GM12892 (cell line): ENCODE data around the gene LRRFIP2. TPM values are rescaled to one million over a fixed set of nuclear protein-coding genes. Genes with fewer than 3 reads are reported as not detected.
"Not testable (repeated sequence)": the region's sequence is repeated elsewhere in the genome, so short reads cannot be mapped to it uniquely, and the experiment has no call there.

Experiments used
- DNase-seq: peaks from one replicate; pipeline ENCODE4 v3.0.0; 2011; ENCODE audit not compliant: insufficient read length
- FAIRE-seq: peaks from 2 replicates; lab custom pipeline; 2011; peaks lifted over from hg19 to GRCh38; lab: Jason Lieb, UNC
- POLR2A ChIP-seq: IDR thresholded peaks from 2 replicates; pipeline ENCODE4 v1.6.1; 2011; ENCODE audit warnings: low read depth, low read length, control low read depth
- POLR2AphosphoS5 ChIP-seq: IDR thresholded peaks from 2 replicates; pipeline ENCODE4 v1.6.1; 2011; ENCODE audit warnings: low read depth, low read length, control low read depth
- TAF1 ChIP-seq: IDR thresholded peaks from 2 replicates; pipeline ENCODE4 v1.6.1; 2011; ENCODE audit warnings: low read depth, mild to moderate bottlenecking, control low read depth, low read length, borderline replicate concordance
- polyA plus RNA-seq: library from polyadenylated mRNA; unstranded; fragments of >200 nt; gene quantifications from one replicate; pipeline ENCODE4 v1.2.1, GENCODE V29; 2012; ENCODE audit warnings: missing spikeins, inconsistent platforms; ENCODE audit not compliant: missing spikeins

The LRRFIP2 gene
- 26.4 TPM for polyA plus RNA-seq

GRCh38 chr3:37174532-37175126 lies at the start of gene LRRFIP2:
LRRFIP2 (minus strand) TSS chr3:37174582; CDS start chr3:37148983, 25,599 bp downstream.
- FAIRE-seq, result peak; percentile 51
- no peak for DNase-seq
- TF ChIP-seq TAF1 (no peak), POLR2A (no peak), POLR2AphosphoS5 (no peak)

GRCh38 chr3:37223576-37223975 lies 49.2 kb upstream of the LRRFIP2 start:
- DNase-seq (no peak), FAIRE-seq (no peak)
- TF ChIP-seq POLR2A (no peak), POLR2AphosphoS5 (no peak), TAF1 (no peak)

DNA sequence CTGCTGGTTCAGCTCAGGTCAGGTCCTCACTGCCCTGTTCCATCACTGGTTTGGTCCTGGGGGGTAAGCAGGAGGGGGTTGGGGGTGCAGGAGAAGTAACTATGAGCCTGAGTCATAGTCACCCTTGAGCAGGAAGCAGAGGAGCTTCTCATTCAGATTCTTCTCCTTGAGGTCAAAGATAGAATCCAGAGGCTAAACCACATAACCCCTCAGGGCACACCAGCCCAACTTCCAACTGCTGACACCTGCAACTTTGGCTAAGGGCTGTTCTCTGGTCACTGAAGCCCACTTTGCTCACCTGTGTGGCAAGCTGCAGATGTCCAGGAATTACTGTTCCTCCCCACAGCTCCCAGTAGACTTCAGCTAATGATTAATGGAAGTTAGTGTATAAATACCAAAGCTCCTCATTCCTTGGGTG lies 48.8 kb upstream of the LRRFIP2 start:
- no peak for TF ChIP-seq POLR2AphosphoS5
- no peak for TF ChIP-seq POLR2A
- TF ChIP-seq TAF1, result no peak
- DNase-seq (no peak), FAIRE-seq (no peak)

GRCh38 chr3:37222542-37222941 lies 48.2 kb upstream of the LRRFIP2 start:
- DNase-seq, FAIRE-seq: not testable (repeated sequence)

DNA sequence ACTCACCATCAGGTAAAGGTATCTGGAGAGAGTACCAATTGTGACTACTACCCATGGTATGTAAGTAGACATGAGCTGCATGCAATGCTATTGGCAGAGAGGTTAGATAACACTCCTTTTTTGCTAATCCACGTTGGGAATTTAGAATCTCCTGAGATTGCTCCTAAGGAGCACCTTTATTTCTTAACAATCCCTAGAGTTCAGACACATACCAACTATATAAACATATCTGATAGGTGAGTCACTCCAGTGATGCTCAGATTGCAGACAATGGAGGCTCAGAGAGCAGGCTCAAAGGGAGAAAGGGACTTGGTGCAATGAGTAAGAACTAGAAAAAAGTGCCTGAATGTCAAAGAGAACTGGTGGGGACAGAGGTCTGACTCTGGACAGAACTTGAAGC lies 47.0 kb upstream of the LRRFIP2 start:
- DNase-seq (no peak), FAIRE-seq (no peak)
- no peak for TF ChIP-seq POLR2A
- no peak for TF ChIP-seq POLR2AphosphoS5
- no peak for TF ChIP-seq TAF1

GRCh38 chr3:37219266-37219665 lies 44.9 kb upstream of the LRRFIP2 start:
- DNase-seq, result no peak
- FAIRE-seq, result no peak
- TF ChIP-seq TAF1 (no peak), POLR2AphosphoS5 (no peak), POLR2A (no peak)

DNA sequence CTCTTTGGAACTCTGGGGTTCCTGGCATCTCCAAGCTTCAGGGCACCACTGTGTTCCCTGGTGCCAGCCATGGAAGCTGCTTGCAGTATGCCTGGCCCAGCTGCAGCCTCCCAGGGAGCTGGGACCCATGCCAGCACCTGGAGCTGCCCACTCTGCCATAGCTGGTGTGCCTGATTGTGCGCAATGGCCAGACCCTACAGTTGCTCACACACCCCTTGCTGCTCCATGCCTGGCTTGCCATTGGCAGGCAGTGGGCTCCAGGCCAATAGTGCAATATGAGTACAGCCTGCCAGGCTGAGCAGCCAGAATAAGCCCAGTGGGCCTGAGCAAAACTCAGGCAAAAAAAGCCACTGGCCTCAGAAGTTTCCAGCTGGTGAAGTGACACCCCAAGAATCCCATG lies 43.8 kb upstream of the LRRFIP2 start:
- no peak for TF ChIP-seq POLR2AphosphoS5
- TF ChIP-seq TAF1, result no peak
- TF ChIP-seq POLR2A, result no peak
- DNase-seq (no peak), FAIRE-seq (no peak)

DNA sequence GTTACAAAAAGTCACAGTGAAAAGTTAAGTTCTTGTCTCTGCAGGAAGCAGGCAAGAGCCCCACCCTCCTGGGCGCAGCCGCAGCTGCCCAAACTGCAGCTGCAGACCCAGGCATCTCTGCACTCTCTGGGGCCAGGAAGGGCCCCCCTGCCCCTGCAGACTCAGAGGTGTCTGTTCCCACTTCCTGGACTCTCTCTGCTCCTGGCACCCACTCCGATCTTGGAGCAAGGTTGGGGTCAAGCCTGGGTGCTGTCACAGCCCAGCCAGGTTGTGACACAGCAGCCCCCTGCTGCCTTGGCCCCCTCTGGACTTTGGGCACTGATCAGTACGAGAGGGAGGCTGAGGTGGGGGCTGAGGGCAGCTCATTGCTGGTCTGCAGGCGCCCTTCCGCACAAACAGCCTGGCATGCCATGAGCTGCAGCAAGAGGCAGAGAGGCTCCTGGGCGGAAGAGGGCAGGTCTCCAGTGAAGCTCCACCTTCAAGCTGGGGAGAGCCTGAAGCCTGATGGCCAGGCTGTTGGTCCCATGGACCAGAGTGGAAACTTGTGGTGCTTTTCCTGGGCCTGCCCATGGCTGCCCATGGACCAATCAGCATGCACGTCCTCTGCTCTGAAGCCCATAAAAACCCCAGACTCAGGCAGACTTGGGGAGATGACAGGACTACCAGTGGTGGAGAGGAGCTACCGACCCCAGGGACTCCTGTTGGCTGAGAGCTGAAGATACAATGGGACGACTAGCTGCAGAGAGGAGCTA lies 42.9 kb upstream of the LRRFIP2 start:
- TF ChIP-seq POLR2AphosphoS5 (no peak), TAF1 (no peak), POLR2A (no peak)
- DNase-seq (no peak), FAIRE-seq (no peak)

GRCh38 chr3:37216597-37217097 lies 42.3 kb upstream of the LRRFIP2 start:
- TF ChIP-seq POLR2AphosphoS5, result no peak
- TF ChIP-seq TAF1, result no peak
- no peak for TF ChIP-seq POLR2A
- DNase-seq, result no peak
- FAIRE-seq, result no peak

DNA sequence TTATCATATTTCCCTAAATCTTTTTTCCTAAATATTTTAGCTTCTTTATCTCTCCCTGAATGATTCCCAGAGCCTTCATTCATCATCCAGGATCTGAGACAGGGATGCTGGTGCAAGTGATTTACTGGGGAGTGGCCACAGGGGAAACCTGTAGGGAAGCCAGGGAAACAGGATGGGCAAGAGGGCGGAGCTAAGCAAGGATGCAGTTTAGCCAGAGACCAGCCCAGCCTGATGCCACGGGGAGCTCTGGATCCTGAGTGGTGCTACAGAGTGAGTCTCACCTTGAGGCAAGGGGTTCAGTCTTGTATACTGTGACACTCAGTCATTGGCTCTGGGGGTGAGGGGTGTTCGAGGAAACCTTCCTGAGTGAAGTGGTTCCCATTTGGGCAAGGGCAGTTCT lies 39.7 kb upstream of the LRRFIP2 start:
- DNase-seq (no peak), FAIRE-seq (no peak)
- TF ChIP-seq POLR2A (no peak), POLR2AphosphoS5 (no peak), TAF1 (no peak)

- FAIRE-seq (no peak), DNase-seq (no peak)
- TF ChIP-seq POLR2A (no peak), POLR2AphosphoS5 (no peak), TAF1 (no peak)
These were observed 35.8 kb upstream of the LRRFIP2 start for GRCh38 chr3:37210230-37210629.

- FAIRE-seq, DNase-seq: not testable (repeated sequence)
These were observed 34.2 kb upstream of the LRRFIP2 start for GRCh38 chr3:37208576-37208975.

- FAIRE-seq, result not testable (repeated sequence)
These were observed 33.6 kb upstream of the LRRFIP2 start for GRCh38 chr3:37208008-37208407.

GRCh38 chr3:37206041-37206440 lies 31.7 kb upstream of the LRRFIP2 start:
- DNase-seq, FAIRE-seq: not testable (repeated sequence)

More at GRCh38 chr3:37208008-37208407, 33.6 kb upstream of the LRRFIP2 start:
- DNase-seq, result not testable (repeated sequence)
